NCI-H510A treated with DMSO at 0.1 percent for 48 hours (cell line): ENCODE measurements around the gene ASCC1.
"Not testable (repeated sequence)": the region's sequence is repeated elsewhere in the genome, so short reads cannot be mapped to it uniquely, and the experiment has no call there.

Experiments used
- DNase-seq: peaks from one replicate; lab custom pipeline; 2025; lab: John Stamatoyannopoulos, UW

Gene ASCC1

DNA sequence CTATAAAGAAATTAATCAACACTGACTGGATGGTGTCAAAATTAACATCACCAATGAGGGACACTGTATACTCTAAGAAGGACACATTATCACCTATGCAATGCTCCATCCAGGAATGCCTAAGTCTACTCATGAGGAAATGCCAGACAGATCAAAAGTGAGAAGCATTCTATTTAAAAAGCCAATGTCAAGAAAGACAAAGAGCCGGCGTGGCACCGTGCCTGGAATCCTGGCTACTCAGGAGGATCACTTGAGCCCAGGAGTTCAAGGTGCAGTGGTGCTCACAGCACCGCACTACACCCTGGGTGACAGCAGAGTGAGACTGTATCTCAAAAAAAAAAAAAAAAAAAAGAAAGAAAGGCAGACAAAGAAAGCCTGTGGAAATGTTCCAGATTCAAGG lies 45.8 kb downstream of the ASCC1 start:
- DNase-seq = no peak

DNA sequence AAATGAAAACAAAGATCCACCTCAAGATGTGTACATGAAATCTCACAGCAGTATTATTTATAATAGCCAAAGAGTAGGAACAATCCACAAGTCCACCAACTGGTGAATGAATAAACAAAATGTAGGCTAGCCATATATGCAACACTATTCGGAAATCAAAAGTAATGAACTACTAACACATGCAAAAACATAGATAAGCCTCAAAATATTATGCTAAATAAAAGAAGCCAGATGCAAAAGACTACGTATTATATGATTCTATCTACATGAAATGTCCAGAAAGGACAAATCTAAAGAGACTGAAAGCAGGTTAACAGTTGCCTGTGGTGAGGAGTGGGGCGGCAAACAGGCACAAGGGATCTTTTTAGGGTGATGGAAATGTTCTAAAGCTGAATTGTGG lies 49.0 kb downstream of the ASCC1 start:
- DNase-seq = no peak

DNA sequence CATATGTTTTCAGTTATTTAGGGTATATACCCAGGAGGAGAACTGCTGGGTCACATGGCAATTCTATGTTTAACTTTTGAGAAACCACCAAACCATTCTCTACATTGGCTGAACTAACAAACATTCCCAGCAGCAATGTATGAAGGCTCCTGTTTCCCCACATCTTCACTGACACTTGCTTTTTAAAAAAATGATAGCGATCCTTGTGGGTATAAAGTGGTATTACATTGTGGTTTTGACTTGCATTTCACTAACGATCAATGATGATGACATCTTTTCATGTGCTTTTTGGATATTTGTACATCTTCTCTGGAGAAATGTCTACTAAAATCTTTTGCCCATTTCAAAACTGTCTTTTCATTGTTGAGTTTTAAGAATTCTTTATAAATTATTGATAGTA lies 51.5 kb downstream of the ASCC1 start:
- no peak for DNase-seq

DNA sequence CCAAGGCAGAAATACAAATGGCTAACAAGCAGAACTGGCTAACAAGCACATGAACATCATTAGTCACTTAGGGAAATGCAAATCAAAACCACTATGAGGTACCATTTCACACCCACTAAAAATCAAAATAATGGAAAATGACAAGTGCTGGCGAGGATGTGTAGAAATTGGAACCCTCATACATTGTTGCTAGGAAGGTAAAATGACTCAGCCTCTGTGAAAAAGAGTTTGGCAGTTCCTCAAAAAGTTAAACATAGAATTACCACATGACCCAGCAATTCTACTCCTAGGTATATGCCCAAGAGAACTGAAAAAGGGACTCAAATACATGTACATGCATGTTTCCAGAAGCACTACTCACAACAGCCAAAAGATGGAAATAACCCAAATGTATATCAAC lies 53.1 kb downstream of the ASCC1 start:
- DNase-seq = no peak

DNA sequence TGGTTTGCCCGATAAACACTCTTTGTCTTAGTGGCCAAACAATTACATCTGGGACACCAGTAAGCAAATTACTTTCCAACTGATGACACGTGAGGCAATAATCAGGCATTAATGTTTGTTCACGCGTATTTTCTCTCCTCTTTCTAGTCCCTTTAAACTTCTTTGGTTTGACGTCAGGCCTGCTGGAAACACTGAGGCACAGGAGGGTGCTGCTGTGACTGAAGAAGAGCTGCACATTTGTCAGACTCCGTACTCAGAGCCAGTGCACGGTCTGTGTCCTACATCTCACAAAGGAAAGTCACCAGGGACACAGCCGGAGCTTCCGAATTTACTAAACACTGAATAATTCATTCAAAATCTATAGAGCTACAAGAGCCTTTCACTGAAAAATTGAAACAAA lies 57.9 kb downstream of the ASCC1 start:
- no peak for DNase-seq

- no peak for DNase-seq
These were observed 59.9 kb downstream of the ASCC1 start for GRCh38 chr10:72156223-72156622.

DNA sequence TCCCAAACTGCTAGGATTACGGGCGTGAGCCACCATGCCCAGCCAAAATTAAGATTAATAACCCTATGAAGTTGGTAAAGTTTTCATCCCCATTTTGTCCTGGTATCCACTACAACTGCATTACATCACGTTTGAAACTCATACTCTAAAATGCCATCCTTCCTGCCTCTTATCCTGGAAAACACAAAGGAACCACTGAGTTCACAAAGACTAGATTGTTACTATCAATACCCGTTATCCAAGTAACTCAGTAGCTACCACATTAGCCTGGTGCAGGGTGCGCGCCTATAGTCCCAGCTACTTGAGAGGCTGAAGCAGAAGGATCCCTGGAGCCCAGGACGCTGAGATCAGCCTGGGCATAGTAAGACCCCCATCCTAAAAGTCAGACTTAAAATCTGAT lies 63.8 kb downstream of the ASCC1 start:
- DNase-seq = no peak

DNA sequence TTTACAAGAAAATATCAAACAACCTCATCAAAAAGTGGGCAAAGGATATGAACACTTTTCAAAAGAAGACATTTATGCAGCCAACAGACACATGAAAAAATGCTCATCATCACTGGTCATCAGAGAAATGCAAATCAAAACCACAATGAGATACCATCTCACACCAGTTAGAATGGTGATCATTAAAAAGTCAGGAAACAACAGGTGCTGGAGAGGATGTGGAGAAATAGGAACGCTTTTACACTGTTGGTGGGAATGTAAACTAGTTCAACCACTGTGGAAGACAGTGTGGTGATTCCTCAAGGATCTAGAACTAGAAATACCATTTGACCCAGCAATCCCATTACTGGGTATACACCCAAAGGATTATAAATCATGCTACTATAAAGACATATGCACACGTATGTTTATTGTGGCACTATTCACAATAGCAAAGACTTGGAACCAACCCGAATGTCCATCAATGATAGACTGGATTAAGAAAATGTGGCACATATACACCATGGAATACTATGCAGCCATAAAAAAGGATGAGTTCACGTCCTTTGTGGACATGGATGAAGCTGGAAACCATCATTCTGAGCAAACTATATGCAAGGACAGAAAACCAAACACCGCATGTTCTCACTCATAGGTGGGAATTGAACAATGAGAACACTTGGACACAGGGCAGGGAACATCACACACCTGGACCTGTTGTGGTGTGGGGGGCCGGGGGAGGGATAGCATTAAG lies 65.2 kb downstream of the ASCC1 start:
- not testable (repeated sequence) for DNase-seq

DNA sequence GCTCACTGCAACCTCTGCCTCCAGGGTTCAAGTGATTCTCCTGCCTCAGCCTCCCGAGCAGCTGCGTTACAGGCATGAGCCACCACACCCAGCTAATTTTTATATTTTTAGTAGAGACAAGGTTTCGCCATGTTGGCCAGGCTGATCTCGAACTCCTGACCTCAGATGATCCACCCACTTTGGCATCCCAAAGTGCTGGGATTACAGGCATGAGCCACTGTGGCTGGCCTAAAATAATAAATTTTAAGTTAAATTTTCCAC lies 68.8 kb downstream of the ASCC1 start:
- not testable (repeated sequence) for DNase-seq

DNA sequence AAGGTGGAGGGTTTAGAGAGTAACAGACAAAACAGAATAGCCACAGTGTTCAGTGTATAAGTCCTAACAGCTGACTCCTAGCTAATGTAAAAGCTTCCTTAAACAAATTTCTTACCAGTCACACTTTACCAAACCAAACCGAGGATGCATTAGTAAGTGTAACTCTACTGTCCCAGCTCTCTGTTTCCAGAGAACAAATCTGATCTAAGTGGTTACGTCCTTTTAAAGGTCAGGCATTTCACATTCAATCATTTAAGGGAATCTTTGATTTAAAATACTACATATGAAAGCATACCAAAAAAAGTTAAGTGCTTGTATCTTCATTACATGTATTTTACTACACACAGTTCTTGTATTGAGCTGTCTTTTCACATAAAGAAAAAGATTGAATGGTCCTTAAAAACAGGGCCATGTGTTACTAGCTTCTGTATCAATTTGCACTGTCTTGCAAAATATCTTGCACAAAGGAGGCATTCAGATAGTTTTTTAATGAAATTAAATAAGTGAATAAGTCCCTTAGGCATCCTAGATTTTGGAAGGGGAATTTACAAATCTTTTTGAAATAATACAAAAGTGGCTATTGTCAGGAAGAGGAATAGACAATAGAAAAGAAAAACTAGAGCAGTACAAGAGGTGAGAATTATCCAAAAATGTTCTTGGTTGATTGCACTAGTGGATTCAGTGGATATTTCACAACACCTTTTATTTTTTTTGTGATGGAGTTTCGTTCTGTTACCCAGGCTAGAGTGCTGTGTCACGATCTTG lies 69.3 kb downstream of the ASCC1 start:
- no peak for DNase-seq

DNA sequence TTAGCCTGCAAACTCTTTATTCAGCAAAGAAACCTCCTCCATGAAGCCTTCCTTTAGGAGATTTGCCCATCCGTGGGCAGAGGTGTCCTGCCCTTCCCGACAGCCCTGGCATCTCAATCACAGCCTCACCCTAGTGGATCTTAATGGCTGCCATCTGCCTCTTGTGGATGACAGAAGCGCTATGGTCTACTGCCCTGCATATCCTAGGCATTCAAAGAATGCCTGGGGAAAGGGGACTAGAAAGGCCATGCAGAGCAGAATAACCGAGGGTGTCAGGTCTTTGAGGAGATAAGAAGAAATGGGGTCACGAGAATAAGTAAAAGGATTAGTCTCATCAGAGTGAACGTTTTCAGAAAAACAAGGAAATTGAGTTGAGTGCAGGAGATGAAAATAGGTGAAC lies 70.0 kb downstream of the ASCC1 start:
- no peak for DNase-seq

GRCh38 chr10:72145657-72146056 lies 70.4 kb downstream of the ASCC1 start:
- DNase-seq = no peak

DNA sequence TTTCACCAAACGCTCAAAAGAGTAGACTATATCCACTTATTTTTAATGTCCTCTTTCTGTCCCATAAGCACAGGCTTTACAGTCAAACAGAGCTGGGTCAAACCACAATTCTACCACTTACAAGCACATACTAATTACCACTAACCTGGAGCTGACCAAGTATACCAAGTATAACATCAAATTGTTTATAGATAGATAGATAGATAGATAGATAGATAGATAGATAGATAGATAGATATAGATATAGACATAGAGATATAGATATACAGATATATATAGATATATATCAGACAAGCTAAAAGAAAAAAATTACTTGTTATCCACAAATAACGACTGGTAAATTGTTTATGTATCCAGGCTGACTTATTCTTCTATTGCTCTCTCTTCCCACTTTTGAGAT lies 75.2 kb downstream of the ASCC1 start:
- DNase-seq = no peak

DNA sequence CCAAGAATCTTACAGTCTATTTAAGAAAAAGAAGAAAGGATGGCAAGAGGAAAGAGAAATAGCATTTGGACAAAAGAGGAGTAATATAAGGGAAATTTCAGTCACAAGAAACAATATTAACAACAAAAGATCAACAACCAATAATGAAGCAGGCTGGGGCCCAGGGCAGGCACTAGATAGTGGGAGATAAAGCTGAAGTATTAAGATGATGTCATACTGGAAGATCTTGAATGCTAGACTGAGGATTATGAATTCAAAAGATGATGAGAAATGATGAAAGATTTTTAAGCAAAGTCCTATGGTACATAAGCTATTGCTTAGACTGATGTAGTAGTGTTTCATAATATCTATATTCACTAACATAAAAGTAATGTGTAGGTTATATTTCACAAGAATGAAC lies 75.9 kb downstream of the ASCC1 start:
- no peak for DNase-seq

DNA sequence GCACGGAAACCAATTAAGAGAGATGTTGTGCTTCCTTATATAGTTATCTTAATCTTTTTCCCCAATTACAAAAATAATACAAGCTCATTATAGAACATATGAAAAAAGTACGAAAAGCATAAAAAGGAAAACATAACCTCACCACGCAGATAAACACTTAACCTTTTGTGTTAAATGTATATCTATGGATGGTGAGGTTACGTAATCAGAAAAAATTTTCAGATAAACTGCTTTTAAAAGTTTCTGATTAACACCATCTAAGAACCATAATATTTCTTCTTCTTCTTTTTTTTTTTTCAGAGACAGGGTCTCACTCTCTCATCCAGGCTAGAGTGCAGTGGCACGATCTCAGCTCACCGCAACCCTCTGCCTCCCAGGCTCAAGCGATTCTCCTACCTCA lies 78.5 kb downstream of the ASCC1 start:
- no peak for DNase-seq

- not testable (repeated sequence) for DNase-seq
These were observed 79.9 kb downstream of the ASCC1 start for GRCh38 chr10:72136225-72136624.

DNA sequence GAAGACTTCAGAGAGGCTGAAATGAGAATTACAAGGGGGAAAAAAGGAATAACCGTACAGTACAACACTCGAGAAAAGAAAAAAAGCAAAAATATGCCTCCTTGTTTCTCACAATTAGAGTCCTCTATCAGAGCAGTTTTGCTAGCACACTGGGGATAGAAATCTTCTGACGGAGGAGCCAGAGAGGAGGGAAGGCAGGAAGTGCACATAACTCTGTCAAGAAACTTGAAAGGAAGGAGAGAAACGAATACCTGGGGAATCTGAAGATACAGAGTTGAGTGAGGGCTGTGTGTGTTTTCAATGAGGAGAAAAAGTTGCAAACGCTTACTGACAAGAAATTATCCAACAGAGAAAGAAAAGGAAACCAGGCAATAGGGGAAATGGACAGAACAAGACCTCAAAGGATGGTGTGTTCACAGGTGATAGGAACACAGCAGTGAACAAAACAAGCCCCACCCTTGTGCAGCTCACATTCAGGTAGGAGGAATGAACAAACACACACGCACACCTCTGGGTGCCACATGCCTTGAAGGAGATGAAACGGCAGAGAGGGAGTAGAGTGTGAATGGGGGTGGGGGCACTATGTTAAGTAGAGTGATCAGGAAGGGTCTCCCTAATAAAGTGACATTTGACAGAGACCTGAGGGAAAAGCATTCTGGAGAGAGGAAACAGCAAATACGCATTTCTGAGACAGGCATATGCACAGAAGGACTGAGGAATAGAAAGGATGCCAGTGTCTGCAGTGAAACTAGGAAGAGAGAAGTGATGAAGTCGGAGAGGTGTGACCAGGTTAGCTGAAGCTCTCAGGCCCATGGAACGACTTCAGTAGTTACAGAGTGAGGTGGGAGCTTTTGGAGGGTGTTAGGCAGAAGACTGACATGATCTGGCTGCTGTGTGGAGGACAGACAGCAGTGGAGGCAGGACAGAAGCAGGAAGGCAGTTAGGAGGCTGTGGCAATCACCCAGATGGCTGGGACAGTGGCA lies 81.0 kb downstream of the ASCC1 start:
- DNase-seq = no peak

DNA sequence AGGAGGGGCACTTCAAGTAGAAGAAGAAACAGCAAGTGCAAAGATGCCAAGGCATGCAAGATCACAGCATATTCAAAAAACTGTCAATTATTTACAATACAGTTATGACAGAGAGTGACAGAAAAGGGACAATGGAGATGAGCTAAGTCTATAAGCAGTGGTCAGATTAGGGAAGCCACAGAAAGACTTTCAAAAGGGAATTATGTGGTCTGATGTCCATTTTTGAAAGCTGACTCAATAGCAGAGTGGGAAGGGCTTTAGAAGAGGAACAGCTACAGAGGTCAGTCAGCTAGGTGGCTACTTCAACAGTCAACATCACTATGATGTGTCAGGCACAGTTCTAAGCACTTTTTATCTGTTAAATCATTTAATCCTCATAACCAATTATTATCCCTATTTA lies 82.6 kb downstream of the ASCC1 start:
- DNase-seq = no peak

- DNase-seq = no peak
These were observed 83.2 kb downstream of the ASCC1 start for GRCh38 chr10:72132854-72133253.

- no peak for DNase-seq
These were observed 88.5 kb downstream of the ASCC1 start for GRCh38 chr10:72127571-72127970.

DNA sequence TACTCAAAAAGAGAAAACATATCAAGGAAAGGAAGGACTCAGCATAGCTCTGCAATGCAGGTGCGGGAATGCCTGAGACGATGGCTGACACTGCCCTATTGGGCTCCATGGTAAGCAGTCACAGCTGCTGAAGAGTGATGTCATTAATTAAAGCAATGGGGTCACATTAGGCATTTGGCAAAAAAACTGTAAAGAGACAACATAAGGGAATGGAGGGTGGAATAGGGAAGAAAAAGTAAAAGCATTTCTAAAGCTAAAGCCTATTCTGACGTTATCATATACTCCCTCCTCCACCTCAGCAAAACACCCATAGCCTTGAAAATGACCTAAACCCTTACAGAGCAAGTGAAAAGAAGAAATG lies 89.2 kb downstream of the ASCC1 start:
- DNase-seq = no peak

DNA sequence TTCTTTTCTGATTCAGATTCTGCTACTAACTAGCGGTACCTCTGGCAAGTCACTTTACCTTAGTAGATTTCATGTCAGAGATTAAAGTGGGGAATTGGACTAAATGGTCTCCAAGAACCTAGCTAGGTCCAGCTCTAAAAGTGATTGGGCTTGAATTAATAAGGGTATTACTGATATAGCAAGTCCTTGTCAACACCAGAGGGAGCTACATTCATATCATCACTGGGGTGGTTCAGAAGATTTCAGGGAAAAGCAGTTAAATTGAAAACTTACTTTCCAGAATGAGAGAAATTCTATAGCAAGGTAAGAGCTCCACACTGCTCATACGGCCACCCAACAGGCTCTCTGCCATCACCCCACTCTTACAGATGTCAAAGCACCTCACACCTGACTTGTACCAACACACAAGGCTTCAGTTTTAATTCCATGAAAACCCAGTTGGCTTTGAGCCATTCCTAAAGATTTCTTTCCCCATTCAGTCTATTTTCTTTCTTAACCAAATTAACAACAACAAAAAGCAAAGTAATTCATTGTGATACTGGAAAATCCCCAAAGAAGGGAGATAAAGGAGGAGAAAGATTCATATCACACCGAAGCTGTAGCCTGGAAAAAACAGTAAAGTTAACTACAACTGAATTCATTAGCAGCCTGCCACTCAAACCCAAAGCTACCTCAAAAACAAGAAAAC lies 89.7 kb downstream of the ASCC1 start:
- peak; percentile 7 for DNase-seq
